ENCODE measurements around the gene DHX8. TPM values are rescaled to one million over a fixed set of nuclear protein-coding genes. Genes with fewer than 3 reads are reported as not detected.
A peak's percentile ranks its signal among the peaks of the same experiment; 100 is the strongest.

Gene DHX8
- total RNA-seq, 1 donor from 2014 or later = 71.9 TPM

- Mint-ChIP-seq H3K9me3 (no peaks in the 10 kb centered on the region), H3K4me3 (no peak overlapping the region), H3K4me1 (no peaks in the 10 kb centered on the region), H3K36me3 (peaks cover 24% of the 10 kb centered on the region), H3K27ac (no peak overlapping the region), H3K27me3 (ENCODE audit: low read depth) (no peaks in the 10 kb centered on the region)
- no peak for DNase-seq (ENCODE audit: low spot score in 2 of 2, unreplicated experiment in 2 of 2)
- TF ChIP-seq, protein P1, sequence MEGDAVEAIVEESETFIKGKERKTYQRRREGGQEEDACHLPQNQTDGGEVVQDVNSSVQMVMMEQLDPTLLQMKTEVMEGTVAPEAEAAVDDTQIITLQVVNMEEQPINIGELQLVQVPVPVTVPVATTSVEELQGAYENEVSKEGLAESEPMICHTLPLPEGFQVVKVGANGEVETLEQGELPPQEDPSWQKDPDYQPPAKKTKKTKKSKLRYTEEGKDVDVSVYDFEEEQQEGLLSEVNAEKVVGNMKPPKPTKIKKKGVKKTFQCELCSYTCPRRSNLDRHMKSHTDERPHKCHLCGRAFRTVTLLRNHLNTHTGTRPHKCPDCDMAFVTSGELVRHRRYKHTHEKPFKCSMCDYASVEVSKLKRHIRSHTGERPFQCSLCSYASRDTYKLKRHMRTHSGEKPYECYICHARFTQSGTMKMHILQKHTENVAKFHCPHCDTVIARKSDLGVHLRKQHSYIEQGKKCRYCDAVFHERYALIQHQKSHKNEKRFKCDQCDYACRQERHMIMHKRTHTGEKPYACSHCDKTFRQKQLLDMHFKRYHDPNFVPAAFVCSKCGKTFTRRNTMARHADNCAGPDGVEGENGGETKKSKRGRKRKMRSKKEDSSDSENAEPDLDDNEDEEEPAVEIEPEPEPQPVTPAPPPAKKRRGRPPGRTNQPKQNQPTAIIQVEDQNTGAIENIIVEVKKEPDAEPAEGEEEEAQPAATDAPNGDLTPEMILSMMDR (IDR thresholded peaks at IDR 0.05; ENCODE audit: unreplicated experiment) = no peak
Observed at GRCh38 chr17:43517615-43518386, 34.0 kb downstream of the DHX8 start.

- Mint-ChIP-seq H3K36me3 (peaks cover 34% of the 10 kb centered on the region), H3K27ac (no peak overlapping the region), H3K4me3 (no peak overlapping the region), H3K9me3 (no peaks in the 10 kb centered on the region), H3K4me1 (no peaks in the 10 kb centered on the region), H3K27me3 (ENCODE audit: low read depth) (no peaks in the 10 kb centered on the region)
- TF ChIP-seq, protein P1 (IDR thresholded peaks at IDR 0.05; ENCODE audit: unreplicated experiment) = no peak
- no peak for DNase-seq (ENCODE audit: low spot score in 2 of 2, unreplicated experiment in 2 of 2)
Observed at GRCh38 chr17:43521389-43521788, 37.6 kb downstream of the DHX8 start.

DNA sequence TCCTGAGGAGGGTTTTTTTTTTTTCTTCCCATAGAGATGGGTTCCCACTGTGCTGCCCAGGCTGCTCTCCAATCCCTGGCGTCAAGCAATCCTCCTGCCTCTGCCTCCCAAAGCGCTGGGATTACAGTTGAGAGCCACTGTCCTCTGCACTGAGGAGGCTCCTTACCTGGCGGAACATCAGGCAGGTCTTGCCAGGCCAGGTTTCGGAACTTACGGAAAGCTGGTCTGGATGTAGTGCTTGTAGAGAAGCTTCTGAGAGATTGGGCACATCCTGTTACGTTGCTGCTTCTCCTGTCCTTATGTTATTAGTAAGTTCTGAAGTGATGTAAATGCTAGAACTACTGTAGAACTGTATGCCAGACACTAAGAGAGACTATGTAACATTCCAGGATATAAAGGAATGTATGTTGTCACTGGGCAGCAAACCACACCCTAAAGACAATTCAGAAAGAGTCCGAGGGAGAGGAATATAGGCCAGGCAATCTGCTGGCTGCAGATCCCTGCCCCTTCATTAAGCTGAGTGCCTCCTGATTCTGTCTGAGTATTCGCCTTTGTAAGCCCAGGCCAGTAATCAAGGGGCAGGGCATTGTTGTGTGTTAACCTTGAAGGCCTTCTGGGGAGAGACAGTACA lies 41.3 kb downstream of the DHX8 start:
- no peak overlapping the region for H3K4me3 Mint-ChIP-seq
- H3K4me1 Mint-ChIP-seq = peaks cover 2% of the 10 kb centered on the region
- no peak for DNase-seq (ENCODE audit: low spot score in 2 of 2, unreplicated experiment in 2 of 2)
- H3K36me3 Mint-ChIP-seq = peaks cover 28% of the 10 kb centered on the region
- no peaks in the 10 kb centered on the region for H3K9me3 Mint-ChIP-seq
- TF ChIP-seq, protein P1 (IDR thresholded peaks at IDR 0.05; ENCODE audit: unreplicated experiment) = no peak
- H3K27me3 Mint-ChIP-seq (ENCODE audit: low read depth) = no peaks in the 10 kb centered on the region
- no peak overlapping the region for H3K27ac Mint-ChIP-seq

GRCh38 chr17:43526886-43527648 lies 43.3 kb downstream of the DHX8 start:
- Mint-ChIP-seq H3K4me3 (no peak overlapping the region), H3K9me3 (no peaks in the 10 kb centered on the region), H3K27me3 (ENCODE audit: low read depth) (peaks cover 4% of the 10 kb centered on the region), H3K4me1 (peaks cover 19% of the 10 kb centered on the region), H3K27ac (no peak overlapping the region), H3K36me3 (peaks cover 16% of the 10 kb centered on the region)
- DNase-seq (ENCODE audit: low spot score in 2 of 2, unreplicated experiment in 2 of 2) = no peak
- TF ChIP-seq, protein P1 (IDR thresholded peaks at IDR 0.05; ENCODE audit: unreplicated experiment) = no peak

GRCh38 chr17:43528319-43528987 lies 44.7 kb downstream of the DHX8 start:
- TF ChIP-seq, protein P1 (IDR thresholded peaks at IDR 0.05; ENCODE audit: unreplicated experiment) = no peak
- H3K36me3 Mint-ChIP-seq = peaks cover 16% of the 10 kb centered on the region
- H3K9me3 Mint-ChIP-seq = no peaks in the 10 kb centered on the region
- H3K4me3 Mint-ChIP-seq = no peak overlapping the region
- peaks cover 19% of the 10 kb centered on the region for H3K4me1 Mint-ChIP-seq
- peaks cover 12% of the 10 kb centered on the region for H3K27me3 Mint-ChIP-seq (ENCODE audit: low read depth)
- DNase-seq (ENCODE audit: low spot score in 2 of 2, unreplicated experiment in 2 of 2) = no peak
- peak overlapping the region; percentile 3 for H3K27ac Mint-ChIP-seq
